ENCODE measurements around the gene CTSO. TPM values are rescaled to one million over a fixed set of nuclear protein-coding genes. Genes with fewer than 3 reads are reported as not detected.

CTSO gene
- total RNA-seq, 1 donor from 2014 or later = 12.9 TPM

GRCh38 chr4:155973639-155974475, 20.2 kb upstream of the CTSO start:
- Mint-ChIP-seq H3K4me1 (no peaks in the 10 kb centered on the region), H3K36me3 (ENCODE audit: low read depth) (no peaks in the 10 kb centered on the region), H3K4me3 (no peak overlapping the region), H3K27ac (no peak overlapping the region), H3K9me3 (no peaks in the 10 kb centered on the region), H3K27me3 (no peaks in the 10 kb centered on the region)
- POLR2A ChIA-PET = no interaction called here
- no peak for ATAC-seq (ENCODE audit: low read depth)
- DNase-seq = no peak
- no peak for TF ChIP-seq CTCF (IDR thresholded peaks at IDR 0.05)
- CTCF ChIA-PET = interaction anchor here (1.6 kb wide), 1 partner anchor 21 kb away, joined by 3 read pairs; no protein-coding TSS in a partner anchor
- intact Hi-C loops (cut with micrococcal nuclease) = no loop called here

DNA sequence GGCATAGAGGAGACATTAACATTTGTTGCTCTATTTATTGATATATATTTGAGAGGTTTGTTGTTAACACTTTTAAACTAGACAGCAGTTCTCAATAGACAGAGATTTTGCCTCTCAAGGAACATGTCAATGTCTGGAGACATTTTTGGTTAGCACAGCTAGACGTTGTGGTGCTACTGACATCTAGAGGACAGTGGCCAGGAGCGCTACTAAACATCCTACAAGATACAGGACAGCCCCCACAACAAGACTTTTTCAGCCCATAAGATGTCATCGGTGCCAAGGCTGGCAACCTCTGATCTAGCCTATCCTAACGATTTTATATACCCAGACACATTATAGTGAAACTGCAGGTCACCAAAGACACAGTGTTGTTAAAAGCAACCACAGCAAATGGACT, 18.4 kb upstream of the CTSO start:
- H3K27ac Mint-ChIP-seq = no peak overlapping the region
- ChIA-PET POLR2A (no interaction called here), CTCF (no interaction called here)
- intact Hi-C loops (cut with micrococcal nuclease) = no loop called here
- DNase-seq (no peak), ATAC-seq (ENCODE audit: low read depth) (no peak)
- H3K27me3 Mint-ChIP-seq = no peaks in the 10 kb centered on the region
- no peak for TF ChIP-seq CTCF (IDR thresholded peaks at IDR 0.05)
- H3K36me3 Mint-ChIP-seq (ENCODE audit: low read depth) = no peaks in the 10 kb centered on the region
- H3K9me3 Mint-ChIP-seq = peaks cover 3% of the 10 kb centered on the region
- no peaks in the 10 kb centered on the region for H3K4me1 Mint-ChIP-seq
- H3K4me3 Mint-ChIP-seq = no peak overlapping the region

- H3K36me3 Mint-ChIP-seq (ENCODE audit: low read depth) = no peaks in the 10 kb centered on the region
- ChIA-PET CTCF (no interaction called here), POLR2A (no interaction called here)
- no peak for DNase-seq
- intact Hi-C loops (cut with micrococcal nuclease) = no loop called here
- no peak for TF ChIP-seq CTCF (IDR thresholded peaks at IDR 0.05)
- no peak overlapping the region for H3K27ac Mint-ChIP-seq
- no peak for ATAC-seq (ENCODE audit: low read depth)
- peaks cover 3% of the 10 kb centered on the region for H3K9me3 Mint-ChIP-seq
- no peaks in the 10 kb centered on the region for H3K27me3 Mint-ChIP-seq
- H3K4me1 Mint-ChIP-seq = no peaks in the 10 kb centered on the region
- H3K4me3 Mint-ChIP-seq = no peak overlapping the region
Observed at GRCh38 chr4:155966731-155967395, 13.2 kb upstream of the CTSO start.

DNA sequence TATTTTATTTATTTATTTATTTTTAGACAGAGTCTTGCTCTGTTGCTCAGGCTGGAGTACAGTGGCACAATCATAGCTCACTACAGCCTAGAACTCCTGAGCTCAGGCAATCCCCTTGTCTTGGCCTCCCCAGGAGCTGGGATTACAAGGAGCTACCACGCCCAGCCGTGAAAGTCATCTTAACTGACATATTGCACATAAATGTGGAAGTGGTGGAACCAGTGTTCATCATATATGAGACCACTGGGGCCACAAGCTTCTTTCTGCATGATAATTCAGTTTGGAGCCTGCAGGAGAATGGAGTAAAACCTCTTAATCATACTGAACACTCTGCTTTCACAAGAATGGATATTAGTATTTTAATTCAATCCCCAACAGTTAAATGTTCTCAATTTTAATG, 12.5 kb upstream of the CTSO start:
- ChIA-PET POLR2A (no interaction called here), CTCF (no interaction called here)
- DNase-seq (no peak), ATAC-seq (ENCODE audit: low read depth) (no peak)
- H3K4me3 Mint-ChIP-seq = no peak overlapping the region
- H3K9me3 Mint-ChIP-seq = peaks cover 3% of the 10 kb centered on the region
- H3K27me3 Mint-ChIP-seq = no peaks in the 10 kb centered on the region
- intact Hi-C loops (cut with micrococcal nuclease) = no loop called here
- TF ChIP-seq CTCF (IDR thresholded peaks at IDR 0.05) = no peak
- H3K27ac Mint-ChIP-seq = no peak overlapping the region
- no peaks in the 10 kb centered on the region for H3K4me1 Mint-ChIP-seq
- H3K36me3 Mint-ChIP-seq (ENCODE audit: low read depth) = no peaks in the 10 kb centered on the region

- no peak for TF ChIP-seq CTCF (IDR thresholded peaks at IDR 0.05)
- Mint-ChIP-seq H3K27ac (no peak overlapping the region), H3K9me3 (peaks cover 3% of the 10 kb centered on the region), H3K36me3 (ENCODE audit: low read depth) (no peaks in the 10 kb centered on the region), H3K4me3 (no peak overlapping the region), H3K27me3 (no peaks in the 10 kb centered on the region), H3K4me1 (no peaks in the 10 kb centered on the region)
- intact Hi-C loops (cut with micrococcal nuclease) = no loop called here
- ChIA-PET POLR2A (no interaction called here), CTCF (no interaction called here)
- DNase-seq = no peak
- ATAC-seq (ENCODE audit: low read depth) = no peak
Observed at GRCh38 chr4:155964016-155964891, 10.6 kb upstream of the CTSO start.
